NT2/D1 (cell line): ENCODE measurements around the gene ANKRD22.

ENCODE experiments used
- YY1 ChIP-seq: IDR thresholded peaks from 2 replicates; pipeline ENCODE4 v1.6.1; 2011; ENCODE audit not compliant: insufficient read length, insufficient read depth
- ZNF274 ChIP-seq: IDR thresholded peaks from 2 replicates; pipeline ENCODE4 v1.6.1; 2011; ENCODE audit warnings: mild to moderate bottlenecking, low read depth, low read length

- TF ChIP-seq YY1, result no peak
- TF ChIP-seq ZNF274, result no peak
Observed at GRCh38 chr10:88810196-88810961, 41.3 kb downstream of the ANKRD22 start.
